H4 (cell line): ENCODE data around the gene INMT. TPM values are rescaled to one million over a fixed set of nuclear protein-coding genes. Genes with fewer than 3 reads are reported as not detected.

Source experiments
- DNase-seq: peaks from one replicate; pipeline ENCODE4 v3.0.0-alpha.2; 2015; ENCODE audit warnings: low spot score
- total RNA-seq: library from RNA; depleted of rRNA; stranded (reverse); fragments of >200 nt; shearing (Covaris generic); gene quantifications from 2 replicates; pipeline ENCODE4 v1.2.3, GENCODE V29; 2014

The INMT gene
- total RNA-seq, 1 experiment from 2014 or later: 0.66 TPM

DNA sequence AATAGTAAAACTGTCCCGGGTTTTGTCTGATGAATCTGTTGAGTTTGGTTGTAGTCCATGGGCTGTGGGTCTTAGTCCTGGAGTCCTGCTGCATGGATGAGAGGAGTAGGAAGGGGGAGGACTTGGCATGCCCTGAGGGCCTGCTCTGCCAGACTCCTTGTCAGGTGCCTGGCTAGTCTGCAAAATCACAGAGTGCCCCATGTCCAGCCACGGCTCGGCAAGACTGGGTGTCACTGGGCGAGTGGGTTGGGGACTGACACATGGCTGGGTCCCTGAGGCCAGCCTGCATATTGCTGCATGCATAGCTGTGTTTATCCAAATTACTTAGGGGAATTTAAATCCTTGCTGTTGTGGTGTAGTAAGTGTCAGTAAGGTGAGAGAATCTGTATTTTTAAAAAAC is 29.0 kb downstream of the INMT start:
- DNase-seq: no peak

DNA sequence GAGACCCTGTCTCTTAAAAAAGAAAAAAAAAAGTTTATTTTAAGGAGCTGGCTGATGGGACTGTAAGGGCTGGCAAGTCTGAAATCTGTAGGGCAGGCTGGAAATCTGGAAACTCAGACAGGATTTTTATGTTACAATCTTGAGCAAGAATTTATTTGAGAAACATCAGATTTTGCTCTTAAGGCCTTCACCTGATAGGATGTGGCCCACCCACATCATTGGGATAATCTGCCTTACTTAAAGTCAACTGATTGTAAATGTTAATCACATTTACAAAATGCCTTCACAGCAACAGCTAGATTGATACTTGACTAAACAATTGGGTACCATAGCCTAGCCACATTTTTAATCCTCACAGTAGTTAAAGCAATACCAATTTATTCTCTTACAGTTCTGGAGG is 30.8 kb downstream of the INMT start:
- DNase-seq: no peak

- DNase-seq: no peak
Measured at GRCh38 chr7:30785786-30786185, 33.9 kb downstream of the INMT start.

- DNase-seq: no peak
Measured at GRCh38 chr7:30787486-30787885, 35.6 kb downstream of the INMT start.

DNA sequence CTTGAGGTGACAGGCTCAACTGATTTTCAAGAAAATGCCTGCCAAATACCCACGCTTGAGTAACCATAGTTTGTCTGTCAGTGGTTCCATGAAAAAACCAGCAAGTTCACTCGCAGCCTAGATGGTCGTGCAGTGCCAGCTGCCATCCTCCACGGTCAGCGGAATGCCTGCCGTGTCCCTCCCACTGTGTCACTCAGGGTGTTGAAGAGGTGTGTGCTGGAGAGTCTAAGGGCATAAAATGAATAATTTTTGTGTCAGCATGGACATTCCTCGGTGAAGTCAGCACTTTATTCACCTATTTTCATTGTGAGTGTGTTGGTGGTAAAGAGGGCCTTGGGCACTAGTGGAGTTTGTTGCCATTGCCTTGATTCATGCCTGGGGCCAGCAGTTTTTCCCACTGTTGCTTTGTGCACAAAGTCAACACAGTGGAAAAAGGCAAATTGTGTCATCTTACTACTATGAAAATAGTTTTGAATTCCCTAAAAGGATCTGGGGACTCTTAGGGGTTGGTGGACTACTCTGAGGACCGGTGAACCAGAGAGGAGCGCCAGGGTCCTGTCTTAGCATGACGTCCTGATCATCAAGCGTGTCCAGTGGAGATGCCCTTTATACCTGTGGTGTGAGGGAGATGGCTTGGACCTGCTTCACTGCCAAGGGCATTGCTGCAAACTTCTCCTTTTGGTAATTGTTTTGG is 36.9 kb downstream of the INMT start:
- DNase-seq: no peak

DNA sequence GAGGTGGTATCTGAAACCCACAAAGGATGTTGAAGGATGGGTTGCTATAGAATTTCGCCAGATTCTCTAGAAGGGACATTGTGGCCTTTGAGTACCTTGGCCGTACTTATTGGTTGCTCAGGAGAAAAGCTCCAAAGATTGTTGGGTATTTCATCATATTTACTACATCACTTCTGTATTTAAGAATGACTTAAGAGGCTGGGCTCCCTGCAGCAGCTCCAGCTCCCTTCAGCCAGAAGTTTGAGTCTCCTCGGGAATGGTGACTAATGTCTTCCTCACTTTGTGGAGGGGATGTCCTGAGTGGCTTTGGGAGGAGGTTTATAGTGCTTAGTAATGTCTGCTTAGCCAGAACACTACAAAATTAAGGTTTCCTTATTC is 37.4 kb downstream of the INMT start:
- DNase-seq: peak; percentile 58

DNA sequence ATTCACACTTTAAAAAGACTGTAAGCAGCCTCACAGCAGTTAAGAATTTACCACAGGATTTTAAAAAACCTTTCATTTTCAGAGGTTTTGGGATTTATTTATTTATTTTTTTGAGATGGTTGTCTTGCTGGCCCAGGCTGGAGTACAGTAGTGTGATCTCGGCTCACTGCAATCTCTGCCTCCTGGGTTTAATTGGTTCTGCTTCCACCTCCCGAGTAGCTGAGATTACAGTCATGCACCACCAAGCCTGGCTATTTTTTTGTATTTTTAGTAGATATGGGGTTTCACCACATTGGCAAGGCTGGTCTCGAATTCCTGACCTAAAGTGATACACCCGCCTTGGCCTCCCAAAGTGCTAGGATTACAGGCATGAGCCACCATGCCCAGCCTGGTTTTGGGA is 38.4 kb downstream of the INMT start:
- DNase-seq: no peak

DNA sequence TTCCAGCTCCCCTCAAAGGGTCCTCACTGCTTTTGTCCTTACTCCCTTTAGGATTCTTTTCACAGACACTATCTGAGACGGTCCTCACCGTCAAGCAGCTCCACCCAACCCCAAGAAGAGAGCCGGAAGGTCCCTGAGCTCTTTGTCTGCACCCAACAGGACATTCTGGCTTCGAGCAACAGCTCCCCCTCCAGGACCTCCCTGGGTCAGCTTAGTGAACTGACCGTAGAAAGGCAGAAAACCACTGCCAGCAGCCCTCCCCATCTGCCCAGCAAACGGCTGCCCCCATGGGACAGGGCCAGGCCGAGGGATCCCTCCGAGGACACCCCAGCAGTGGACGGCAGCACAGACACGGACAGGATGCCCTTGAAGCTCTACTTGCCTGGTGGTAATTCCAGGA is 39.2 kb downstream of the INMT start:
- no peak for DNase-seq

DNA sequence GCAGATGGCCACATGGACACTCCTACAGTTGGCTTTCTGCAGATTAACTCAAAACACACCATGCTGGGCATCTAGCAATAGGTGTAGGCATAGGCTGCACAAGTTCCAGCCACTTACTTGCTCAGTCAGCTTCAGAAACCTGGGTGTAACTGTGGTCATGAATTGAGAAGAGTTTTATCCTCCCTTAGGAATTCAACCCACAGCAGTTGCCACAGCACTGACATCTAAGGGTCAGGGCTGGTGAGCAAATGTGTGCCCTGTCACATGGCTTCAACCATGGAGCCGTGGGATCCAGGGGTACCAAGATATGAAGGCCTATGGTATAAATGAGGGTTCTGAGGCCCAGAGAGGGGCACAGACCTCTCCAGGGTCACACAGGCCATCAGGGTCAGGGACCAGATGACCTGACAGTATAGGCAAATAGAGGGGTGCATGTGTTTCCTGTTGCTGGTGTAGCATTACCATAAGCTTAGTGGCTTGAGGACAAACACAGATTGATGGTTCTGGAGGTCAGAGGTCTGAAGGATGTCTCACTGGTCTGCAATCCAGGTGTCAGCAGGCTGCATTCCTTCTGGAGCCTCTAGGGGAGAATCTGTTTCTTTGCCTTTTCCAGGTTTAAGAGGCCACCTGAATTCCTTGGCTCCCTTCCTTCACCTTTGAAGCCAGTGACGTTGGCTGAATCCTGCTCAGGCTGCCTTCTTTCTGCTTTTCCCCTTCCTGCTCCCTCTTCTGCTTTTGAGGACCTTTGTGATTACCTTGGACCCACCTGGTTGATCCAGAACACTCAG is 43.4 kb downstream of the INMT start:
- no peak for DNase-seq

DNA sequence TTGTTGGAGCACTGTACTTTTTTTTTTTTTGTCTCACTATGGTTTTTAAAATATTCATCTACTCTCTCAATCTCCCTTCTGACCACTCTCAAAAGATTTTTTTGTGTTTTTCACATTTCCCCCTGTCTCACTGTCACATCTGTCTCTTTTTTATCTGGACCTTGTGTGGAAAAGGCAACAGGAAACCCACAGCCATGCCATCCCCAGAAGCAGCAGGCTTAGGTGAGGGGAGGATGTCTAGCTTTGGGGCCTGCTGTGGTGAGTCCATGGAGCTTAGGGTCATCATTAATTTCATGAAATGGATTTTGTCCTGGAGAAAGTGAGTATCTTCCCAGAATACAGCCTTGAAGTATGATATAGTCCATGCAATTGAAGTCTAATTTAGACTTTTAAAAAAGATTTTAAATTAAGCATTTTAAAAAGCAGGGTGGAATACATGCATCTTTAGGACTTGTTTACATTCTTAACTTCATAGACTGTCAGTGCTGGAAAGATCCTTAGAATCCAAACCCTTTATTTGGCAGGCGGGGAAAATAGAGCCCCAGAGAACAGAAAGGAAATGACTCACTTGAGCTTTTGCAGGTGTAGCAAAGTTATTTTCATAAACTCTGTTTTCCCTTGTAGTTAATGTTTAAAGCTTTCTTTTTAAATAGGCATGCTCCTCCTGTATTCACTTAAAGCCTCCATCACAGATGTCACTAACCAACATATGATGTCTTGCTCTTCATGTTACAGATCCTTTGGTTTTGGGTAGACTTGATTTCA is 44.4 kb downstream of the INMT start:
- DNase-seq: no peak

- no peak for DNase-seq
Measured at GRCh38 chr7:30797176-30798040, 45.5 kb downstream of the INMT start.

- peak; percentile 81 for DNase-seq
Measured at GRCh38 chr7:30799206-30799975, 47.5 kb downstream of the INMT start.

DNA sequence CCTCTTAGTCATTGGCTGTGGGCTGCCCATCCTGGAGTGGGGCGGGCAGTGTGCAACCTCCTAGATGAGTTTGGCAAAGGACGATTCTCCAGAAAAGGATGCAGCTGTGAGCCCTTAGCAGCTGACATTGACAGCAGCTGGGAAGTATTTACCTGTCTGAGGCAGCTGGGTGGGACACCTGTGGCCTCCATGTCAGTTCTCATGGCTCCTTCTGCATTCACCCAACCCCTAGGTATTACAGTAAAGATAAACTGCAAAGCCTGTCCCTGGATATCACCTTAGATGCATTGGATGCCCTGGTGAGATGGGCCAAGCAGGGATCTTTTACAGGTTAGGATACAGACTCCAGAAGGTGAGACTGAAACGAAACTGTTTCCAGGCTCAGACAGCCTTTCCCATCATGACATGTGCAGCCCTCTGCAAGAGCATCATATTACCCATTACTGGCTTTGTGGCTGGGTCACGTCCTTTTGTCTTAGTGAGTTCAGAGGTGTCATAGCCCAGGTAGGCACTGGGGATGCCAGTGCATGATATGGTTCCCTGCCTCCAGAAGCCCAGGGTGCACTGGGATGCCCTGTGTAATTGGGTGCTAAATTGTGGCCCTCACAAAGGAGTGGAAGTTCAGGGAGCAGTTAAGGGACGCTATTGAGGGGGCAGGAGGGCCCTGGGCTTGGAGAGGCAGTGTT is 48.2 kb downstream of the INMT start:
- DNase-seq: no peak

DNA sequence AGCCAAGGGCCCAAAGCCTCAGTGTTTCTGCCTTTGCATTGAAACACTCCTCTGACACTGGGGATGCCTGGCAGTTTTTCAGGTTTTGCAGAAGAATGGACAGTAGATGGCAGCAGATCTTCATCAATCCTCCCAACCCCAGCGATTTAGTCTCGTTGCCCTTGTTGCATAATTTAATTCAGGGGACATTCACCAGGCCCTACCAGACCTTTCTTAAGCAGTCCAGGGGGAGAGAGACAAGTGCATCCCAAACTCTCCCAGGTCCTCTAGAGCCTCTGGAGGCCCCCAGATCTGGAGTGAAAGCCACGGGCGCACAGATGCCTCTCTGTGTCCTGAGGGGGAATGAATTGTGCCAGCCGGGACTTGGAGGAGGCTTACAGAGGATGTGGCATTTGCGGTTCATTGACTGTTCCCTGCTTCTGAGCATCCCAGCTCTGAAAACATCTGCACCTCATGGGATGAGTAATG is 48.9 kb downstream of the INMT start:
- peak; percentile 85 for DNase-seq

DNA sequence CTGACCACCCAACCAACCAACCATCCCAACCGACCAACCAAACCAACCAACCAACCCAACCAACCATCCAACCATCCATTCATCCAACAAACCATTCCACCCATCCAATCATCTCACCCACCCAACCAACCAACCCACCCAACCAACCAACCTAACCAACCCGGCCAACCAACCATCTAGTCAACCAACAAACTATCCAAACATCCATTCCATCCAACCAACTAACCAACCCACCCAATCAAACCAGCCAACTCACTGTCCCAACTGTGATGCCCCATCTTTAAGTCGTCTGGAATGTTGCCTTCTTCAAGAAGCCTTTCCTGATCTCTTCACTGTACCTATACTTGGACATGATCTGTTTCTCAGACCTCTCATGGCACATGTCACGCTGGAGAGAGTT is 50.9 kb downstream of the INMT start:
- DNase-seq: no peak

- DNase-seq: peak; percentile 95
Measured at GRCh38 chr7:30804078-30804661, 52.2 kb downstream of the INMT start.

DNA sequence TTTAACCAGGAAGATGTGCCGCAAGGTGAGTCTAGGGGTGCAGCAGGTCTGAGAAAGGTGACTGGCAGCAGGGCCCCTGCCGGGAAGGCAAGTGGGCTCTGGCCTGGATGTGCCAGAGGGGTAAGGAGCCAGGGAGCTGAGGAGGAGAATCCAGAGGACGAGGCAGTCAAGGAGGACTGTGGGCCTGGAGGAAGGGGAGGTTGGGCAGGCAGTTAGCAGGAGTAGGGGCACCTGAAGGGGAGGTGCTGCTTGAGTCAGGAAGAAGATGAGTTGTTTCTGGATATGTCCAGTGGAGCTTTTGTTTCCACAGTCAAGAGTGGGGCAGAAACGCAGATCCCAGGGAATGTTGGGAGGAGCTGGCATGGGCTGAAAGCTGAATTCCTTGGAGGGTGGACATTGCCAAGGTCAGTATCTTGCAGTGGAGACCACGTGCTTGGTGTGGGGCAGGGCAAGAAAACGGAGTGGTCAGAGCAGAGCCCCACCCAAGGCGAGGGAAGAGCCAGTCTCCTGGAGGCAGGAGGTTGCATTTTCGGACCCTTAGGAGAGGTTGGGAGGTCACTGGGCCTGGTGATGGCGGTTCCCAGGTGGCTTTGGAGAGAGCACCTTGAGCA is 53.3 kb downstream of the INMT start:
- no peak for DNase-seq

- DNase-seq: no peak
Measured at GRCh38 chr7:30805931-30806330, 54.0 kb downstream of the INMT start.
